Heart right ventricle (tissue), 16 donors: ENCODE data around the gene DNAJC3. TPM values are rescaled to one million over a fixed set of nuclear protein-coding genes. Genes with fewer than 3 reads are reported as not detected.

Experiments
- ATAC-seq, 8 donors: fragments of 200-7000 bp; cut with Tn5 transposase; one replicate each; pipeline ENCODE4 v1.9.1; 2020; ENCODE audit warnings: mild to moderate bottlenecking in 8 of 8, moderate library complexity in 8 of 8, moderate number of reproducible peaks in 1 of 8
- DNase-seq, 2 donors: peaks; one replicate each; pipeline ENCODE4 v3.0.0-alpha.2; 2020
- H3K27ac ChIP-seq, 10 donors: fragments of 200-600 bp; sonication (generic) in 2 of 10; one replicate each; pipeline versions ENCODE4 v1.5.0 to v1.8.0; 2020 to 2022; ENCODE audit warnings: mild to moderate bottlenecking in 3 of 10
- H3K27me3 ChIP-seq, 7 donors: fragments of 200-600 bp; one replicate each; pipeline ENCODE4 v1.8.0; 2021 to 2022; ENCODE audit warnings: mild to moderate bottlenecking in 2 of 7
- H3K36me3 ChIP-seq, 9 donors: fragments of 200-600 bp; sonication (generic) in 1 of 9; one replicate each; pipeline versions ENCODE4 v1.5.0 to v1.8.0; 2020 to 2022; ENCODE audit warnings: mild to moderate bottlenecking in 2 of 9
- H3K4me1 ChIP-seq, 9 donors: fragments of 200-600 bp; sonication (generic) in 1 of 9; one replicate each; pipeline versions ENCODE4 v1.5.0 to v1.8.0; 2020 to 2022; ENCODE audit warnings: mild to moderate bottlenecking in 4 of 9
- H3K4me3 ChIP-seq, 10 donors: fragments of 200-600 bp; sonication (generic) in 2 of 10; one replicate each; pipeline versions ENCODE4 v1.5.0 to v1.8.0; 2020 to 2022; ENCODE audit warnings: mild to moderate bottlenecking in 7 of 10, moderate library complexity in 2 of 10
- H3K9me3 ChIP-seq, 11 donors: fragments of 200-600 bp in 10 of 11; sonication (generic) in 2 of 11; one replicate each; pipeline versions ENCODE4 v1.5.0 to v1.8.0; 2013 to 2022; ENCODE audit warnings: mild to moderate bottlenecking in 2 of 11, control low read depth in 1 of 11, moderate library complexity in 1 of 11
- WGBS, 2 donors: extraction: QIAGEN DNeasy Blood & Tissue Kit; methylation state at CpG; one replicate each; pipeline ENCODE4 v1.1.7; 2013; ENCODE audit warnings: inconsistent platforms in 1 of 2; 5-methylcytosine and 5-hydroxymethylcytosine counted together
- intact Hi-C, 10 donors: fragments of 100-400 bp; cut with DNase I; formaldehyde crosslinking; loops; one replicate each; pipeline versions ENCODE4 v1.11.1 to v1.14.2; 2022
- long read RNA-seq, 3 donors: library from polyadenylated mRNA; unstranded; transcript quantifications; one replicate each; pipeline ENCODE4 v2.0.0, GENCODE V29; 2020 to 2021
- polyA plus RNA-seq, 2 donors: library from polyadenylated mRNA; stranded (reverse); fragments of 200-250 nt; gene quantifications; one replicate each; pipeline ENCODE4 v1.2.3, GENCODE V29; 2013
- total RNA-seq, 10 donors: library from RNA; stranded (reverse); fragmentation: NEBNext Ultra II Directional in 3 of 10; extraction: Animal tissue kit (Norgen Biotek cat#: 25700) in 3 of 10; gene quantifications; one replicate each; pipeline versions ENCODE4 v1.2.1 to v1.2.4, GENCODE V29; 2021 to 2023
- TF ChIP-seq, protein P1 (sequence below), 9 donors: fragments of 200-600 bp; sonication (generic) in 2 of 9; IDR thresholded peaks; one replicate each; pipeline versions ENCODE4 v1.5.0 to v1.8.0; 2021 to 2022; ENCODE audit warnings: antibody characterized with exemption in 9 of 9, mild to moderate bottlenecking in 5 of 9, moderate library complexity in 1 of 9
- donor health status: Arrhythmogenic right ventricular cardiomyopathy.
- donor health status: ischemic (EF 13 %, LVEDD 7.1; RV severe dilation, severe dysfunction).
- donor health status: healthy with polysubstance abuse.
- donor health status: DM: no; HTN: yes; CAD: no.
- donor health status: DM: no; HTN: no; CAD: no.
- donor health status: ischemic (EF 25% LVEDD 6.9; RV normal size, moderate dysfunction).
- donor health status: ischemic (EF 25% LVEDD 5.7; RV mildly dilated, moderate dysfunction).
- donor health status: healthy.
- donor health status: DM: yes; HTN: yes; CAD: no.
- donor health status: Ischemic cardiomyopathy.
- donor health status: ischemic (EF 35%, LVEDD 5.7; RV mildly dilated, moderate dysfunction).
- donor health status: nonischemic (EF 11% LVEDD 7.7; RV severe dilation, severe dysfunction).
- donor health status: DM: yes; HTN: yes; CAD: no.
- donor health status: PGD.
- donor health status: ischemic (EF 29% LVEDD 5.4; RV normal size, mild dysfunction).
- donor health status: nonischemic (EF 23%, LVEDD 6.1; RV moderate dilation, normal function).

DNAJC3 gene, protein sequence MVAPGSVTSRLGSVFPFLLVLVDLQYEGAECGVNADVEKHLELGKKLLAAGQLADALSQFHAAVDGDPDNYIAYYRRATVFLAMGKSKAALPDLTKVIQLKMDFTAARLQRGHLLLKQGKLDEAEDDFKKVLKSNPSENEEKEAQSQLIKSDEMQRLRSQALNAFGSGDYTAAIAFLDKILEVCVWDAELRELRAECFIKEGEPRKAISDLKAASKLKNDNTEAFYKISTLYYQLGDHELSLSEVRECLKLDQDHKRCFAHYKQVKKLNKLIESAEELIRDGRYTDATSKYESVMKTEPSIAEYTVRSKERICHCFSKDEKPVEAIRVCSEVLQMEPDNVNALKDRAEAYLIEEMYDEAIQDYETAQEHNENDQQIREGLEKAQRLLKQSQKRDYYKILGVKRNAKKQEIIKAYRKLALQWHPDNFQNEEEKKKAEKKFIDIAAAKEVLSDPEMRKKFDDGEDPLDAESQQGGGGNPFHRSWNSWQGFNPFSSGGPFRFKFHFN
- total RNA-seq = 10 to 100 TPM; 27.5 to 40.9 (median 31.7) TPM
- polyA plus RNA-seq = 10 to 100 TPM in 1 of 2 donors, 1 to 10 TPM in 1; 9.3 to 18.3 TPM
- long read RNA-seq, donor 1, full-length matches to known transcripts = 26 of 43 reads
- long read RNA-seq, donor 1, partial matches to known transcripts = 7 of 43 reads
- long read RNA-seq, donor 1, other reads (novel, unspliced or antisense) = 10 of 43 reads
- long read RNA-seq, donor 2, full-length matches to known transcripts = 38 of 62 reads
- long read RNA-seq, donor 2, partial matches to known transcripts = 9 of 62 reads
- long read RNA-seq, donor 2, other reads (novel, unspliced or antisense) = 15 of 62 reads
- long read RNA-seq, donor 3, full-length matches to known transcripts = 41 of 151 reads
- long read RNA-seq, donor 3, partial matches to known transcripts = 62 of 151 reads
- long read RNA-seq, donor 3, other reads (novel, unspliced or antisense) = 48 of 151 reads

GRCh38 chr13:95676762-95677563 lies at the start of gene DNAJC3:
Gene DNAJC3 (plus strand): TSS chr13:95677139. CDS start chr13:95677256, 117 bp downstream.
- ATAC-seq (peak; percentile 97 to 99 (median 98)), DNase-seq (peak; percentile 98 to 99)
- peak within 1 kb of the TSS; percentile 89 to 99 (median 96) for H3K27ac ChIP-seq
- H3K36me3 ChIP-seq = no peaks in the 10 kb centered on the region
- peaks cover 0 to 19% (median 0%) of the 10 kb centered on the region in 11 donors for H3K9me3 ChIP-seq
- 0% methylated on average over 80 to 90 of the region's 90 CpGs for WGBS, 2 donors
- H3K4me1 ChIP-seq = peaks cover 0 to 59% (median 37%) of the 10 kb centered on the region in 9 donors
- H3K27me3 ChIP-seq = no peaks in the 10 kb centered on the region
- TF ChIP-seq, protein P1, sequence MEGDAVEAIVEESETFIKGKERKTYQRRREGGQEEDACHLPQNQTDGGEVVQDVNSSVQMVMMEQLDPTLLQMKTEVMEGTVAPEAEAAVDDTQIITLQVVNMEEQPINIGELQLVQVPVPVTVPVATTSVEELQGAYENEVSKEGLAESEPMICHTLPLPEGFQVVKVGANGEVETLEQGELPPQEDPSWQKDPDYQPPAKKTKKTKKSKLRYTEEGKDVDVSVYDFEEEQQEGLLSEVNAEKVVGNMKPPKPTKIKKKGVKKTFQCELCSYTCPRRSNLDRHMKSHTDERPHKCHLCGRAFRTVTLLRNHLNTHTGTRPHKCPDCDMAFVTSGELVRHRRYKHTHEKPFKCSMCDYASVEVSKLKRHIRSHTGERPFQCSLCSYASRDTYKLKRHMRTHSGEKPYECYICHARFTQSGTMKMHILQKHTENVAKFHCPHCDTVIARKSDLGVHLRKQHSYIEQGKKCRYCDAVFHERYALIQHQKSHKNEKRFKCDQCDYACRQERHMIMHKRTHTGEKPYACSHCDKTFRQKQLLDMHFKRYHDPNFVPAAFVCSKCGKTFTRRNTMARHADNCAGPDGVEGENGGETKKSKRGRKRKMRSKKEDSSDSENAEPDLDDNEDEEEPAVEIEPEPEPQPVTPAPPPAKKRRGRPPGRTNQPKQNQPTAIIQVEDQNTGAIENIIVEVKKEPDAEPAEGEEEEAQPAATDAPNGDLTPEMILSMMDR (IDR thresholded peaks at IDR 0.05) = no peak
- intact Hi-C loops = no loop called here
- peak within 1 kb of the TSS; percentile 78 to 98 (median 86) for H3K4me3 ChIP-seq

DNA sequence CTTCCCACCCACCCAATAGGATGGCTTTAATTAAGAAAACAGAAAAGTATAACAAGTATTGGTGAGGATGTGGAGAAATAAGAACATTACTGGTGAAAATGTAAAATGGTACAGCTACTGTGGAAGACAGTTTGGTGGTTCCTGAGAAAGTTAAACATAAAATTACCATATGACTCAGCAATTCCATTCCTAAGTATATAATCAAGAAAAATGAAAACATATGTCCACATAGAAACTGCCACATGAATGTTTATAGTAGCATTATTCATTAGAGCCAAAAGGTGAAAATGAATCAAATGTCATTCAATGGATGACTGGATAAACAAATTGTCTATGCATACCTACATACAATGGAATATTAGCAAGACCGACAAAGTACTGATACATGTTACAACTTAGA lies 49.3 kb upstream of the DNAJC3 start:
- Histone ChIP-seq H3K27me3 (no peaks in the 10 kb centered on the region), H3K4me3 (no peak overlapping the region), H3K27ac (no peak overlapping the region), H3K9me3 (peaks cover 0 to 22% (median 0%) of the 10 kb centered on the region in 11 donors), H3K36me3 (peaks cover 0 to 68% (median 0%) of the 10 kb centered on the region in 9 donors), H3K4me1 (no peaks in the 10 kb centered on the region)
- intact Hi-C loops = loop anchor here in 1 of 10 donors (10.0 kb wide), 1 partner anchor 207 kb away; no protein-coding TSS in a partner anchor
- ATAC-seq = no peak
- TF ChIP-seq, protein P1 (IDR thresholded peaks at IDR 0.05) = no peak
- WGBS, 2 donors = 97 to 98% methylated on average over 1 of the region's 1 CpG
- no peak for DNase-seq

DNA sequence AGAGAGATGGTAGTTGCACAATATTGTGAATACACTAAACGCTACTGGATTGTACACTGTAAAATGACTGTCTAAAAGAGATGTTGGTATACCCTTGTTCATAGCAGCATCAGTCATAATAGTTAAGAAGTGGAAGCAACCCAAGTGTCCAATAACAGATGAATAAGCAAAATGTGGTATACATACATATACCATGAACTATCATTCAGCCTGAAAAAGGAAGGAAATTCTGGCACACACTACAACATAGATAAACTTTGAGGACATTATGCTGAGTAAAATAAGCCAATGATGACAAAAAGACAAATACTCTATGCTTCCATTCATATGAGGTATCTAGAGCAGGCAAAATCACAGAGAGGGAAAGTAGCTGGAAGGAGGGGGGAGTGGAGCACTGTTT lies 48.5 kb upstream of the DNAJC3 start:
- no peak overlapping the region for H3K27ac ChIP-seq
- H3K4me3 ChIP-seq = no peak overlapping the region
- H3K9me3 ChIP-seq = peaks cover 0 to 22% (median 0%) of the 10 kb centered on the region in 11 donors
- H3K4me1 ChIP-seq = no peaks in the 10 kb centered on the region
- TF ChIP-seq, protein P1 (IDR thresholded peaks at IDR 0.05) = no peak
- H3K36me3 ChIP-seq = peaks cover 0 to 68% (median 0%) of the 10 kb centered on the region in 9 donors
- H3K27me3 ChIP-seq = no peaks in the 10 kb centered on the region
- 96 to 100% methylated on average over 1 of the region's 1 CpG for WGBS, 2 donors
- intact Hi-C loops = loop anchor here in 1 of 10 donors (10.0 kb wide), 1 partner anchor 206 kb away; no protein-coding TSS in a partner anchor
- ATAC-seq (no peak), DNase-seq (no peak)
